ENCODE results near the gene YJU2. TPM values are rescaled to one million over a fixed set of nuclear protein-coding genes. Genes with fewer than 3 reads are reported as not detected.

Gene YJU2
- total and polyA plus RNA-seq, 2 of the 8 experiments (the other 6 are each of a cell fraction or from before 2014, with no cell fraction given): 26.8 to 27.7 TPM

DNA sequence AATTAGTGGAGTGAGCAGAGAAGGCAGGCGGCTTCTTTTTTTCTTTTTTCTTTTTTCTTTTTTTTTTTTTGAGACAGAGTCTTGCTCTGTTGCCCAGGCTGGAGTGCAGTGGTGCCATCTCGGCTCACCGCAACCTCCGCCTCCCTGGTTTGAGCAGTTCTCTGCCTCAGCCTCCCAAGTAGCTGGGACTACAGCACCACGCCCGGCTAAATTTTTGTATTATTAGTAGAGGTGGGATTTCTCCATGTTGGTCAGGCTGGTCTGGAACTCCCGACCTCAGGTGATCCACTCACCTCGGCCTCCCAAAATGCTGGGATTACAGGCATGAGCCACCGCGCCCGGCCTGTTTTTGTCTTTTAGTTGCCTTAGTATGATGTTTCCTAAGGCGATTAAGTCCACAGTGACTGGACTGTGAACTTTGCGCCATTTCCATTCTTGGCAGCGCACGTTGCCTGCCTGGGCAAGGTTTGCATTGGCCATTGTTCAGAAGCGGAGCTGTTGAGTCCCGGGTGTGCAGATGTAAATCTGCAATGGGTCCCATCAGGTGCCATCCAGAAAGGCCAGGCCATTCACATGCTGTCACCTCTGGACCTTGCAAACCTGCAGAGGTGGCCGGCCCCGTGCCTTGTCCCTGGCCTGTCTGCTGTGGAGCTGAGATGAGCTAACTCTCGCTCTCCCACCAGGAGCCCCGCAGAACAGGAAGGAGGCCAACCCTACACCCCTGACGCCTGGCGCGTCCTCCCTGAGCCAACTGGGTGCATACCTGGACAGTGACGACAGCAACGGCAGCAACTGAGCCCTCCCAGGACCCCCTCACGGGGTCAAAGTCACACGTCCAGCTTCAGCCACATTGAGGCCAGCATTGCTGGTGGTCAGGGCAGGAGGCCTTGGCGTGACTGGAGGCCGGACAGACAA, 21.3 kb downstream of the YJU2 start:
- Histone ChIP-seq H2BK20ac (ENCODE audit: low read length) (no peak overlapping the region), H4K8ac (ENCODE audit: extremely low read depth, insufficient read depth, low read length) (no peak overlapping the region), H2AK5ac (ENCODE audit: low read depth, low read length) (no peak overlapping the region), H4K91ac (replicated peaks; ENCODE audit: insufficient read length, low read length) (no peak overlapping the region), H3K23me2 (ENCODE audit: low read depth, low read length) (no peaks in the 10 kb centered on the region), H3K79me1 (ENCODE audit: low read depth, low read length) (no peaks in the 10 kb centered on the region), H4K20me1 (replicated peaks in 1 of 2; ENCODE audit: control insufficient read depth in 1 of 2, insufficient read depth in 2 of 2, low read length in 2 of 2) (peaks cover 1 to 2% of the 10 kb centered on the region in 2 experiments), H2BK120ac (replicated peaks; ENCODE audit: low read depth, low read length) (no peak overlapping the region), H3K9me3 (ENCODE audit: insufficient read depth in 2 of 2, low read depth in 1 of 2, low read length in 1 of 2) (no peaks in the 10 kb centered on the region), H2BK15ac (ENCODE audit: low read length) (no peak overlapping the region), H3K4ac (replicated peaks; ENCODE audit: insufficient read length, low read depth, low read length) (peak overlapping the region; percentile 53), H3K79me2 (ENCODE audit: control insufficient read depth in 1 of 2, insufficient read depth in 2 of 2, low read length in 2 of 2) (no peaks in the 10 kb centered on the region), H3K9ac (replicated peaks in 1 of 4; ENCODE audit: extremely low read depth in 1 of 4, low read depth in 3 of 4, low read length in 3 of 4) (no peak overlapping the region), H2AFZ (ENCODE audit: low read length) (no peak overlapping the region), H3K23ac (ENCODE audit: insufficient read length) (no peak overlapping the region), H3K27me3 (replicated peaks in 1 of 4; ENCODE audit: control insufficient read depth in 3 of 4, extremely low read depth in 1 of 4, insufficient read depth in 3 of 4, low read length in 3 of 4) (no peaks in the 10 kb centered on the region), H3K18ac (ENCODE audit: extremely low read depth, low read length) (no peak overlapping the region), H3K4me2 (ENCODE audit: insufficient read depth in 1 of 2, low read depth in 2 of 2, low read length in 2 of 2) (no peak overlapping the region), H2BK12ac (ENCODE audit: low read depth, low read length) (no peak overlapping the region), H3K56ac (replicated peaks; ENCODE audit: insufficient read length, low read depth, low read length) (no peak overlapping the region), H3K36me3 (ENCODE audit: control insufficient read depth in 2 of 4, insufficient read depth in 4 of 4, low read length in 3 of 4) (peaks cover 2 to 8% (median 5%) of the 10 kb centered on the region in 4 experiments; a peak in 4 of 8 replicates), H3K4me1 (replicated peaks in 1 of 4; ENCODE audit: control insufficient read depth in 3 of 4, insufficient read depth in 4 of 4, low read length in 3 of 4) (no peaks in the 10 kb centered on the region; a peak in 1 of 7 replicates), H3K4me3 (ENCODE audit: extremely low read depth in 1 of 4, insufficient read depth in 2 of 4, low read depth in 3 of 4, low read length in 4 of 4) (no peak overlapping the region), H4K5ac (ENCODE audit: insufficient read length, low read depth, low read length) (no peak overlapping the region), H3K14ac (ENCODE audit: insufficient read length) (no peak overlapping the region), H2BK5ac (ENCODE audit: low read depth, low read length) (no peak overlapping the region), H3K27ac (ENCODE audit: low read depth, low read length) (no peak overlapping the region)
- no peak for FAIRE-seq
- no peak for DNase-seq (ENCODE audit: low read depth in 1 of 2, low spot score in 2 of 2)
- 96% methylated on average over 29 of the region's 30 CpGs; no CpG with 5 or more reads in 1 of the 2 experiments for WGBS, 2 experiments (ENCODE audit: extremely low coverage in 1 of 2, insufficient coverage in 1 of 2, insufficient read length in 1 of 2, insufficient replicate concordance in 2 of 2, low coverage in 1 of 2, low lambda C conversion rate in 2 of 2, missing lambda C conversion rate in 1 of 2)
- CTCF ChIA-PET (ENCODE audit: partially characterized antibody): interaction anchor here (0.5 to 14.6 kb wide), 33 partner anchors 9 to 231 kb away, joined by 3 to 311 read pairs (median 8); partner anchors contain the start of genes MPND, STAP2 and TMIGD2
- POLR2A ChIA-PET (ENCODE audit: partially characterized antibody): interaction anchor here (0.5 to 5.4 kb wide), 9 partner anchors 11 to 140 kb away, joined by 3 to 36 read pairs (median 3); partner anchors contain the start of genes CHAF1A, MPND and SHD
- TF ChIP-seq, protein P1, sequence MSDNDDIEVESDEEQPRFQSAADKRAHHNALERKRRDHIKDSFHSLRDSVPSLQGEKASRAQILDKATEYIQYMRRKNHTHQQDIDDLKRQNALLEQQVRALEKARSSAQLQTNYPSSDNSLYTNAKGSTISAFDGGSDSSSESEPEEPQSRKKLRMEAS (IDR thresholded peaks at IDR 0.05): no peak
- TF ChIP-seq KDM1A (IDR thresholded peaks at IDR 0.05; ENCODE audit: borderline replicate concordance, low read length) (no peak), NANOG (IDR thresholded peaks at IDR 0.05; ENCODE audit: insufficient read depth, low read depth, low read length, poor library complexity, severe bottlenecking) (no peak), CTBP2 (IDR thresholded peaks at IDR 0.05; ENCODE audit: borderline replicate concordance, insufficient read depth, insufficient read length, low read length) (no peak), SIX5 (IDR thresholded peaks at IDR 0.05; ENCODE audit: low read depth, low read length) (no peak), KDM5A (IDR thresholded peaks at IDR 0.05; ENCODE audit: low read length) (no peak), RXRA (IDR thresholded peaks at IDR 0.05; ENCODE audit: insufficient read depth, low read depth, low read length) (no peak)
